GM19035 (cell line): ENCODE data around the gene TBCE.

Experiments
- ATAC-seq: cut with Tn5 transposase; IDR thresholded peaks from one replicate; pipeline ENCODE4 v1.9.1; 2021; ENCODE audit not compliant: unreplicated experiment

Gene TBCE

DNA sequence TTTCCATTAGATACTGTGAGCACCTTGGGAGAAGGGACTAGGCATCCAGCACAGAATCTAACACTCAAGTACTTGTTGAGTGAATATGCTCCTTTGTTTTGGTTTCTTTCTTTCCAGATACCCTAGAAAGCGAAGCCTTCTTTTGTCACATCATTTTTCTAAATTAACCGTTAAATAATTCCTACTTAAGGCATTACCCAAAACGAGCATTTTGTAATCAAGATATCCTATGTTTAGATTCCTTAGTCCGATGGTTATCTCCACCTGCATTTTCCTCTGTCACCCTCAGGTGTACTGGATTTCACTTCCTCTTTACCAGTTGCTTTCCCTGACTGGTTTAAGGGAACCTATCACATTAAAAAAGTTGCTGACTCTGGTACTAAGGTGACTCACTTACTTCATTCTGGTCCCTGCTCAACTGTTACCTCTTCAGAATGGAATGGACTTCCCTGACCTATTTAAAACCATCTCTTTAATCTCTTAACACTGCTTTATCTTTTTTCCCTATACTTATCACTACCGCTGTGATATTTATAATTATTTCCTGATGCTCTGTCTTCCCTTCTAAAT is 133.8 kb downstream of the TBCE start:
- ATAC-seq: no peak
